Measurements from ENCODE around the gene SEMA4C. TPM values are rescaled to one million over a fixed set of nuclear protein-coding genes. Genes with fewer than 3 reads are reported as not detected.

Gene SEMA4C
- total and polyA plus RNA-seq, 9 of the 15 experiments (the other 6 are each of a cell fraction or from before 2014, with no cell fraction given): 0.32 to 59.7 (median 23.9) TPM

- peaks cover 48% of the 10 kb centered on the region; the same call in 2 of the 3 replicates for H3K36me3 ChIP-seq (ENCODE audit: control insufficient read depth, insufficient read depth, low read length)
- no peak overlapping the region for H3K4me2 ChIP-seq (ENCODE audit: insufficient read depth, low read length)
- in situ Hi-C loops (cut with MboI): no loop called here
- ATAC-seq (no peak), DNase-seq (ENCODE audit: extremely low read depth in 1 of 4, low spot score in 3 of 4) (no peak), FAIRE-seq (no peak)
- WGBS (ENCODE audit: insufficient coverage, low coverage, missing lambda C conversion rate): 92% methylated on average over 34 of the region's 37 CpGs
- intact Hi-C loops (cut with micrococcal nuclease): no loop called here
- H3K4me3 ChIP-seq: no peak overlapping the region
- no peak overlapping the region; a peak in 1 of 4 replicates for H3K9ac ChIP-seq (ENCODE audit: insufficient read depth in 1 of 2, low read depth in 2 of 2, low read length in 2 of 2)
- no peaks in the 10 kb centered on the region for H3K27me3 ChIP-seq (ENCODE audit: control insufficient read depth in 2 of 2, insufficient read depth in 2 of 2, low read length in 2 of 2)
- H4K20me1 ChIP-seq (replicated peaks; ENCODE audit: control insufficient read depth, insufficient read depth, low read length): no peaks in the 10 kb centered on the region
- TF ChIP-seq PRMT5 (CRISPR knock-in tag; IDR thresholded peaks at IDR 0.05) (no peak), POLR2G (IDR thresholded peaks at IDR 0.05; ENCODE audit: low read depth, low read length) (peak; percentile 58), ATF7 (IDR thresholded peaks at IDR 0.05) (no peak), ZNF274 (IDR thresholded peaks at IDR 0.05; ENCODE audit: borderline replicate concordance, low read depth, low read length) (no peak)
- peaks cover 3% of the 10 kb centered on the region for H3K9me1 ChIP-seq (ENCODE audit: control insufficient read depth, insufficient read depth, low read length)
- BruUV-seq (replicated peaks): no TSS peak
- no peak overlapping the region for H2AFZ ChIP-seq (ENCODE audit: low read depth, low read length)
- peaks cover 8 to 33% of the 10 kb centered on the region in 2 experiments; a peak in 4 of 5 replicates for H3K4me1 ChIP-seq (replicated peaks in 1 of 2; ENCODE audit: control insufficient read depth in 2 of 2, insufficient read depth in 2 of 2, low read length in 2 of 2)
- no peaks in the 10 kb centered on the region for H3K79me2 ChIP-seq (ENCODE audit: control insufficient read depth, insufficient read depth, low read length)
- H3K9me3 ChIP-seq (replicated peaks; ENCODE audit: control insufficient read depth, insufficient read depth, low read depth, low read length): no peaks in the 10 kb centered on the region
- ChIA-PET CTCF (ENCODE audit: low intra/inter-chr PET ratio) (no interaction called here), POLR2A (interaction anchor here (0.8 to 1.6 kb wide), 6 partner anchors 8 to 1432 kb away, joined by 3 to 6 read pairs (median 4); no protein-coding TSS in a partner anchor)
- no peak overlapping the region for H3K27ac ChIP-seq (ENCODE audit: extremely low read depth, low read depth, low read length)
Observed at GRCh38 chr2:96839875-96840850, 29.7 kb downstream of the SEMA4C start.
